Kidney capillary endothelial cell (primary cell): ENCODE measurements around the gene SHANK2.

Source experiments
- DNase-seq: peaks from one replicate; pipeline ENCODE4 v3.0.0-alpha.2; 2018; ENCODE audit warnings: low spot score

SHANK2 gene

GRCh38 chr11:71252269-71252769, at the start of gene SHANK2:
Gene SHANK2 (minus strand): TSS chr11:71252577. CDS start chr11:71147326, 105,251 bp downstream.
- no peak for DNase-seq

- DNase-seq, result no peak
These were observed 49.6 kb upstream of the SHANK2 start for GRCh38 chr11:71301858-71302533.

- no peak for DNase-seq
These were observed 48.9 kb upstream of the SHANK2 start for GRCh38 chr11:71301046-71301857.

- no peak for DNase-seq
These were observed 47.8 kb upstream of the SHANK2 start for GRCh38 chr11:71300187-71300586.

GRCh38 chr11:71298761-71299181, 46.4 kb upstream of the SHANK2 start:
- DNase-seq, result no peak

- DNase-seq, result no peak
These were observed 45.7 kb upstream of the SHANK2 start for GRCh38 chr11:71298016-71298550.

GRCh38 chr11:71294846-71295600, 42.6 kb upstream of the SHANK2 start:
- DNase-seq, result no peak

- DNase-seq, result no peak
These were observed 41.8 kb upstream of the SHANK2 start for GRCh38 chr11:71293961-71294782.

GRCh38 chr11:71286701-71287643, 34.6 kb upstream of the SHANK2 start:
- DNase-seq, result no peak

- DNase-seq, result no peak
These were observed 32.7 kb upstream of the SHANK2 start for GRCh38 chr11:71285111-71285510.

- no peak for DNase-seq
These were observed 32.2 kb upstream of the SHANK2 start for GRCh38 chr11:71284525-71285092.

GRCh38 chr11:71283971-71284441, 31.6 kb upstream of the SHANK2 start:
- DNase-seq, result no peak

GRCh38 chr11:71282581-71283351, 30.4 kb upstream of the SHANK2 start:
- no peak for DNase-seq

GRCh38 chr11:71281831-71282230, 29.5 kb upstream of the SHANK2 start:
- DNase-seq, result no peak

GRCh38 chr11:71281204-71281603, 28.8 kb upstream of the SHANK2 start:
- no peak for DNase-seq

- no peak for DNase-seq
These were observed 27.7 kb upstream of the SHANK2 start for GRCh38 chr11:71279916-71280645.

GRCh38 chr11:71272161-71272560, 19.8 kb upstream of the SHANK2 start:
- no peak for DNase-seq
